Measurements from ENCODE around the gene NEDD4L. TPM values are rescaled to one million over a fixed set of nuclear protein-coding genes. Genes with fewer than 3 reads are reported as not detected.

Gene NEDD4L
- total RNA-seq, 1 experiment from 2014 or later = 57.4 TPM

- Histone ChIP-seq H3K36me3 (ENCODE audit: low read depth) (no peaks in the 10 kb centered on the region; the same call in 1 of the 2 replicates), H3K4me3 (no peak overlapping the region), H3K4me2 (no peak overlapping the region), H3K79me2 (ENCODE audit: low read depth) (peaks cover 60% of the 10 kb centered on the region), H3K27ac (no peak overlapping the region), H3K4me1 (replicated peaks; ENCODE audit: insufficient read depth) (peaks cover 21% of the 10 kb centered on the region), H4K20me1 (ENCODE audit: insufficient read depth) (no peaks in the 10 kb centered on the region), H2AFZ (no peak overlapping the region), H3K9me2 (ENCODE audit: insufficient read depth) (no peaks in the 10 kb centered on the region), H3F3A (ENCODE audit: insufficient read depth, low read depth) (peaks cover 14% of the 10 kb centered on the region; the same call in 1 of the 2 replicates), H3K27me3 (ENCODE audit: insufficient read depth, low read depth) (no peaks in the 10 kb centered on the region), H3K9me3 (ENCODE audit: insufficient read depth, low read depth) (no peaks in the 10 kb centered on the region)
- intact Hi-C loops (cut with micrococcal nuclease; ENCODE audit: unreplicated experiment) = no loop called here
- DNase-seq = no peak
- ChIA-PET CTCF (no interaction called here), POLR2A (ENCODE audit: unreplicated experiment) (no interaction called here)
- no TSS peak for BruUV-seq (replicated peaks)
- TF ChIP-seq EZH2 (IDR thresholded peaks at IDR 0.05; ENCODE audit: low read depth) (no peak), CTCF (conservative IDR thresholded peaks at IDR 0.05) (no peak)
These were observed 57.3 kb downstream of the NEDD4L start for GRCh38 chr18:58101291-58101794.

- intact Hi-C loops (cut with micrococcal nuclease; ENCODE audit: unreplicated experiment) = no loop called here
- H3K9me3 ChIP-seq (ENCODE audit: insufficient read depth, low read depth) = no peaks in the 10 kb centered on the region
- POLR2A ChIA-PET (ENCODE audit: unreplicated experiment) = no interaction called here
These were observed 58.0 kb downstream of the NEDD4L start for GRCh38 chr18:58102018-58102417.

GRCh38 chr18:58102875-58103274 lies 58.8 kb downstream of the NEDD4L start:
- no peaks in the 10 kb centered on the region for H3K9me2 ChIP-seq (ENCODE audit: insufficient read depth)
- ChIA-PET CTCF (no interaction called here), POLR2A (ENCODE audit: unreplicated experiment) (no interaction called here)
- intact Hi-C loops (cut with micrococcal nuclease; ENCODE audit: unreplicated experiment) = no loop called here
- peaks cover 59% of the 10 kb centered on the region for H3K79me2 ChIP-seq (ENCODE audit: low read depth)
- peaks cover 6% of the 10 kb centered on the region for H3K4me1 ChIP-seq (replicated peaks; ENCODE audit: insufficient read depth)
- no peak overlapping the region for H3K4me3 ChIP-seq
- DNase-seq = no peak
- no peaks in the 10 kb centered on the region for H3K27me3 ChIP-seq (ENCODE audit: insufficient read depth, low read depth)
- no peaks in the 10 kb centered on the region; the same call in 1 of the 2 replicates for H3K36me3 ChIP-seq (ENCODE audit: low read depth)
- no peaks in the 10 kb centered on the region for H4K20me1 ChIP-seq (ENCODE audit: insufficient read depth)
- no TSS peak for BruUV-seq (replicated peaks)
- H3K9me3 ChIP-seq (ENCODE audit: insufficient read depth, low read depth) = no peaks in the 10 kb centered on the region
- no peak overlapping the region for H3K27ac ChIP-seq
- no peak overlapping the region for H2AFZ ChIP-seq
- H3F3A ChIP-seq (ENCODE audit: insufficient read depth, low read depth) = peaks cover 1% of the 10 kb centered on the region; the same call in 1 of the 2 replicates
- no peak overlapping the region for H3K4me2 ChIP-seq
- no peak for TF ChIP-seq CTCF (conservative IDR thresholded peaks at IDR 0.05)
- TF ChIP-seq EZH2 (IDR thresholded peaks at IDR 0.05; ENCODE audit: low read depth) = no peak

More at GRCh38 chr18:58102018-58102417, 58.0 kb downstream of the NEDD4L start:
- BruUV-seq (replicated peaks) = no TSS peak
- no peak for TF ChIP-seq CTCF (conservative IDR thresholded peaks at IDR 0.05)
- TF ChIP-seq EZH2 (IDR thresholded peaks at IDR 0.05; ENCODE audit: low read depth) = no peak
- no peaks in the 10 kb centered on the region for H3K9me2 ChIP-seq (ENCODE audit: insufficient read depth)
- H3K4me2 ChIP-seq = no peak overlapping the region
- H2AFZ ChIP-seq = no peak overlapping the region
- no peaks in the 10 kb centered on the region for H4K20me1 ChIP-seq (ENCODE audit: insufficient read depth)
- no peak for DNase-seq
- CTCF ChIA-PET = no interaction called here
- H3K36me3 ChIP-seq (ENCODE audit: low read depth) = no peaks in the 10 kb centered on the region; the same call in 1 of the 2 replicates
- H3K4me3 ChIP-seq = no peak overlapping the region
- H3F3A ChIP-seq (ENCODE audit: insufficient read depth, low read depth) = peaks cover 10% of the 10 kb centered on the region; the same call in 1 of the 2 replicates
- peaks cover 58% of the 10 kb centered on the region for H3K79me2 ChIP-seq (ENCODE audit: low read depth)
- H3K27ac ChIP-seq = no peak overlapping the region
- H3K4me1 ChIP-seq (replicated peaks; ENCODE audit: insufficient read depth) = peaks cover 14% of the 10 kb centered on the region
- H3K27me3 ChIP-seq (ENCODE audit: insufficient read depth, low read depth) = no peaks in the 10 kb centered on the region

Measured in PC-9 (cell line).